GM19035 (cell line): ENCODE measurements around the gene EPHA2.

ENCODE experiments used
- ATAC-seq: cut with Tn5 transposase; IDR thresholded peaks from one replicate; pipeline ENCODE4 v1.9.1; 2021; ENCODE audit not compliant: unreplicated experiment

The EPHA2 gene

GRCh38 chr1:16184557-16185303, 28.9 kb upstream of the EPHA2 start:
- ATAC-seq, result no peak

DNA sequence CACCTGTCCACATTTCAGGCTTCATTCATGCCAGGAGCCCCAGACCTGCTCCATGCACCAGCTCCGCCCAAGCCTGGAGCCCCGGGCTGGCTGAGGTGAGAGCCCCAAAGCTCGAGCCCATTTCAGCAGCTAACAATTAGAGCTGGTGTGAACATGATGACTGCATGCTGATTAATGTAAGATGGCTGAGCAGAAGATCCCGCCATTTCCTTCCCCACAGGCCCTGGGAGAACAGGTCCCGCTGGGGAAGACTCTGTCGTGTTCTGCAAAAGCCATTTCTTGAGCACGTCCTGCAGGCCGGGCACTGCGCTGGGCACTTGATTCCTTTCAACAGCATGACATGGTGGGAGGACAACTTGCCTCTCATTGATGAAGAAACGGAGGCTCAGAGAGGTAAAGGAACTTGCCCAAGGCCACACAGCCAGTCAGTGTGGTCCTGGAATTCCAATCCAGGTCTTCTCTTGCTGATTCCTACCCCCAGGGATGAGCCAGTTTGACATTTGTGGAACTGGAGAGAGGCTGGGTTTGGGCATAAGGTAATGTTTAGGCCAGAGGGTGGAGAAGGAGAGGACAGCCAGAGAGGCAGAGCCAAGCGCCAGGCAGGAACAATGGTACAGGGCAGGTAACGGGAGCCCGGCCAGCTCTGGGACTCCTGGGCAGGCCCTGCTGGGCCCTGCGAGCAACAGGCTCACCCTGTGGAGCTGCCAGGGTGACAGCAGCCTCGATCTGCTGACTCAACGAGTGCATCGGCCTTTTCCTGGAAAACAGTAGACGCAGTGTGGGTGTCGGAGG, 28.1 kb upstream of the EPHA2 start:
- no peak for ATAC-seq

DNA sequence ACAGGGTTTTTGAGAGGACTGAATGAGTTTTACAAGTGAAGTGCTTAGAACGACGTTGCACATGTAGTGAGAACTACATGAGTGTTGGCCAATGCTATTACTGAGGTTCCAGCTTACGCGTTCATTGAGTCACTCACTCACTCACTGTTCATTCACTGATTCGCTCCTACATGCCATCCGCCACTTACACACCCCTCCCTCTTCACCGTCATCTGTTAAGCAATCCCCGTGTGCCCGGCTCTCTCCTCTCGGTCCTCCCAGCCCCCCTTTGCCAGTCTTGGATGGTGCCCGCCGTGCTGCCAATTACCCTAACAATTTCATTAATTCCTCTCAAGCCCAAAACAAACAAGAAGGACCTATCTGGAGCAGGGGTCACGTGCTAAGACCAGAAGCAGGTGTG, 27.3 kb upstream of the EPHA2 start:
- no peak for ATAC-seq

DNA sequence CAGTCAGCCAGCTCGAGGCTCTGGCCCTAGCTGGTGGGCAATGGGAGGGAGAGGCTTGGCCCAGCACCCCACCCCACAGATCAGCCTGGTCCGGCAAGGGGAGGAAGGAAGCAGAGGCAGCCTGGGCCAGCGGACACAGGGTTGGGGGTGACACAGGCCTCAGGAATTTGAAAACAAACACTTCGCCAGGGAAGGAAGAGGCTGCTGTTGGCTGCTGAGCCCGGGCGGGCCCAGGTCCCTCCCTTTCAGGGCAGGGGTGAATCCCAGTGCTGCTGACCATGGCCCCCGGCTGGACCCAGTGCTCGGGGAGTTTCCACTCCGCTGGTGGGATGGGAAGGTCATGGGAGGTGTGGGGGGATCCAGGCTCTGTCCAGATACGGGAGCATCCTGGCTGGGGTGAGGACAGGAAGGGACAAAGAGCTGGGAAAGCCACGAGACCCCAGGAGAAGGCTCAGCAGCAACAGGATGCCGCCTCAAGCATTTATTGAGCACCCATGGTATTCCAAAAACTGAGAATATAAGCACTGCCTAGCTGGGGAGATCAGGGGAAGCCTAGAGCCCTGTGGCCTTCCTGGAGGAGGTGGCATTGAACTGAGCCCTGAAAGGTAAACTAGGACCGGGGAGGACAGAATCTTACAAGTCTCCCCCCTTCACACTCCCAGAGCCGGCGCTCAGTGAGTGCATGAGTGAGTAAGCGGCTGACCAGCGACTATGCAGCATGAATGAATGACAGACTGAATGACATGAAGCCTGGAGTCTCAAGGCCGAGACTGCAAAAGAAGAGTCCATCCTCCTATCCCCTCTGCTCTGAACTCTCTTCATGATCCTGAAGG, 26.2 kb upstream of the EPHA2 start:
- ATAC-seq, result no peak

DNA sequence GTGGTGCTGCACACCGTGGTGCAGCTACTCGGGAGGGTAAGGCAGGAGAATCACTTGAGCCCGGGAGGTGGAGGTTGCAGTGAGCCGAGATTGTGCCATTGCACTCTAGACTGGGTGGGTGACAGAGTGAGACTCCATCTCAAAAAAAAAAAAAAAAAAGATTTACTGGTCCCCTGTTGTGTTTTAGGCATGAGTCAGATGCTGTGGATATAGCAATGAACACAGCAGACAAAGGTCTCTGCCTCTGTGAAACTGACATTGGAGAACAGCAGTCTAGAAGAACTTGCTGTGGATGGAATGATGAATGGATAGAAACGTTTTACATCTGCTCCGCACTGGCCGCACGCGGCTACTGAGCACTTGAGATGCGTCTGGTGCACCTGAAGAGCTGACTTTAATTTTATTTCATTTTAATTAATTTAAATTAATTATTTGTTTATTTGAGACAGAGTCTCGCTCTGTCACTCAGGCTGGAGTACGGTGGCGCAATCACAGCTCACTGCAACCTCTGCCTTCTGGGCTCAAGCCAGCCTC, 24.5 kb upstream of the EPHA2 start:
- ATAC-seq, result no peak

DNA sequence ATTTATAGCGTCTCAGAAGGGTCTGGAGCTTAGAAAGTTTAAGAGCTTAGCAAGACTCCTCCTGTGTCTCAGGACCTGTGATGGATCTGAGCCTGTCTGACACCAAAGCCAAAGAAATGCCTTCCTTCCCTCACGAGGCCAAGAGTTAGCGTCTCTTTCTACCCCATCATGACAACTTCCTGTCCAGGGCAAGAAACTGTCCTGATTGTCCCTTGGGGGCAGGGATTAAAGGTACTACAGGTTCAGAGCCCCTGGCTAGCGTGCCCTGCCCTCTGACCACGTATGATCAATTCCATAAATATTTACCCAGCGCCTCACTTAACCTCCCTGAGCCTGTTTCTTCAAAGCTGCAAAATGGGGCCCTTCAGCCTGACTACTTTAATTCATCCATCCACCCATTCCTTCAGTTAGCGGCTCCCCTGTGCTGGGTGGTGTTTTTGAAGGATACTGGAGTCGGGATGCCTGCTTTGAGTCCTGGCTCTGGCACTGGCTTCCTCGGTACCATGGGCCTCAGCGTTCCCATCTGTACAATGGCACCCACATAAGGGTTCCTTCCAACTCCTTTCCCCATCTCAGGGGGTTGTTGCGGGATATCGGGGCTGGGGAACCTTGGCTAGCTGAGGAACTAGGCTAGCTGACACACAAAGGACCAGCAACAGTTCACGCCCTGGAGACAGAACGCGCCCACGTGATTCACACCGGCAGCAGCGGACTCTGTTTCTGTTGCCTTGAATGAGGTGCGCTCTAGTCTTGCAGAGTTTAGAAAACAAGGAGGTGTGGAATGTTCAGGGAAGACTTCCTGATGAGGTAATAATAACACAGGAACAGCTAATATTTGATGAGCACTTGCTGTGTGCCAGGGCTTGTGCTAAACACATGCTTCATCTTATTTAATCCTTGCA, 23.0 kb upstream of the EPHA2 start:
- ATAC-seq, result no peak

GRCh38 chr1:16177306-16177705, 21.4 kb upstream of the EPHA2 start:
- ATAC-seq, result no peak

DNA sequence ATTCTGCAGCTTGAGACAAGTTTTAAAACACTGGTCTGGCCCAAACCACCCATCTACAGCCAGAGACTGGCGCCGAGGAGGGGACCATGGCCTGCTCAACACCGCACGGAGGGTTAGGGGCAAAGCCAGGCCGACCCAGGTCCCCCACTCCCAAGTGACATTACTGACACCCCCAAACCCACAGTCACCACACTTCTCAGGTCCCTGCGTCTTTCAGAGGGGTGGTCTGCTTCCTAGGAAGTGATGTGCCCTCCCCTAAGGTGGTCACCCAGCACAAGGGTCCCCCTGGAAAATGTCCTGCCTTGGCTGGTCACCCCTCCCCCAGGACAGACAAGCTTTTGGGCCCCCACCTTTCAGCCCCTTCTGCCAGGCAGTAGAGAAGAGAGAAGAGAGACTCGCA, 20.8 kb upstream of the EPHA2 start:
- ATAC-seq, result no peak

DNA sequence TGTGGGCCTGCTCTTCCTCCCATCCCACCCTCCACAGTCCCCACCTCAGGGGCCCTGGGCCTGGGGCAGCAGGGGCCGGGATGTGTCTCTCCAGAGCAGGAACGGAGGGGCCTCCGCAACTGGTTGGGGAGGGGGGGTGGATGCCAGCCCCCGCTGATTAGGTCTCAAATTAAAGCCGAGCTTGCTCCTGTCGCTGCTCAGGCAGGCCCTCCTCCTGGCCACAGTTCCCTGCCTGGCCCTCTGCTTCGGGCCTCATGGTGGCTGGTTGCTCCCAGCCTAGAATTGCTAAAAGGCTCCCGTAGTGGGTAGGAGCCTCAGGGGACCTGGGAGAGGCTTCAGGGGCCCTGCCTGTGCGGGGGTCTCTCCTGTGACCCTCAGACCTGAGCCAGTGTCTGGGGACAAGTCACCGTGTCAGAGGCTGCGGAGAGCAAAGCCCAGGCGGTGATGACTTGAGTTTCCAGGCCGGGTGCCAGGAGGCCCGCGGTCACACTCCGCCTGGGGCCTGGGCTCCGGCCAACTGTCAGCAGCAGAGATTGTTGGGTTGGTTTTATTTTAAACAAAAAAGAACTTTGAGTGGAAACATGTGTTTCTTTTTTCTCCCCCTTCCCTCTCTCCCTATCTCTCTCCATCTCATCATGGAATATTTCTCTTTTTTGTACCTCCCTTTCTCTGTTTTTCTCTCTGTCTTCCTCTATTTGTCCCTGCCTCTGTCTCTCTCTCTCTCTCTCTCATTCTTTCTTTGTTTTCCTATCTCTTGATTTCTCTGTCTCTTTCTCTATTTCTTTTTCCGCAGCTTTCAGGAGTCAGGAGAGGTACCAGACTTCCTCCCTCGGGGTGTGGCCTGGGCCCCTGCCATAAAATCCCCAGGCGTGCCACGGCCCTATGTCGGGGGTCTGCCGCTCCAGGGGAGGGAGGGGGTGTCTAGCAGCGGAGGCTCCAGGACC, 20.0 kb upstream of the EPHA2 start:
- ATAC-seq, result no peak

DNA sequence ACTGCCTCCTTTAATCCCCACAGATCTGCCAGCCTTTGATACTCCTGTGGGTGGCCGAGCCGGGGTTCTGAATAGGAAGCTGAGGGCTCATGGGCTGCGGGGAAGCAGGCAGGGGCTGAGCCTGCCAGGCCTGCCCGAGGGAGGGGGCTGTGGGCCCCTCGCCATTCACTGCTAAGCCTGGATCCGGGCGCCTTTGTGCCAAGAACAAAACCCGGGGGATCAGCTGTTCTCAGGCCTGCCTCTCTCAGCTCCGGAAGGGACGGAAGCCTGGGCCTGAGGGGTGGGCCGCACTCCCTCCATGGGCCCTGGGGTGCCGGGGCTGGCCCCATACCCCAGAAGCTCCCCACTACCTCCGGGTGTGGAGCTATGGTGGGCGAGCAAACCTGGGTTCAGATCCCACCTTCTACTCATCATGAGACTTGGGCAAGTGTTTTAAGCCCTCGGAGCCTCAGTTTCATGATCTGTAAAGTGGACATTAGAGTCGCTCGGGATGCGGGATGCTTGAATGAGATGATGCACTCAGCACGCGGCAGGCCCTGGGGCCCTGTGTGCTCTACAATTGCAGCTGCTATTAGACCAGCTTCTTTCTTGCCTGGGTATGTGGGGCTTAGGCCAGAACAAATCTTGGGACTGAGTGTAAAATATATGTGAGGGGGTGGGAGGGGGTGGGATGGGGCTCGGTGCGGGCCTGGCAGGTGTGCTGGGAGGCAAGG, 19.2 kb upstream of the EPHA2 start:
- ATAC-seq, result no peak

DNA sequence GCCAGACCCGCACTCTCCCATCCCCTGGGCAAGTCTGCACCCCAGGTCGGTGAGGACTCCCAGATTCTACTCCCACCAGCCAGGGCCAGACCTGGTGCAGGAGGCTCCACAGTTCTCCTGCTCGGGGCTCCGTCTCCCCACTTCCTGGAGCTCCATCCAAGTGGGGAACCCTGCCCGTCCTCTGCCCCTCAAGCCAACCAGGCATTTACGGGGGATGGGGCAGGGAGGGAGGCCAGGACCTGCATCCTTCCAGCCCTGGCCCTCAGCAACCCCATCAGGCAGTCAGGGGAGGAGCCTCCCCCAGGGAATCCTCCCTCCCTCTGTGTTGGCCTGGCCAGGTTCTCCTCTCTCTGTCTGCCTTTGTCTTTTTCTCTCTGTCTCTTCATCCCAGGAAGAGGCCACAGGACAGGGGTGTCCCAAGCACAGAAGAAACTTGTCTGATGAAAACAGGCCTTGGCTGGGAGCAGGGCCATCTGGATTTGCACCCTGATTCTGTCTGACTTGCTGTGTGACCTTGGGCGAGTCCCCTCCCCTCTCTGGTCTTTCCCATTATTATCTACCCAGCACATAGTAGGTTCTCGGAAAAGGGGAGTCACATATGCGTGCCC, 18.5 kb upstream of the EPHA2 start:
- no peak for ATAC-seq

GRCh38 chr1:16173447-16174260, 17.8 kb upstream of the EPHA2 start:
- no peak for ATAC-seq

DNA sequence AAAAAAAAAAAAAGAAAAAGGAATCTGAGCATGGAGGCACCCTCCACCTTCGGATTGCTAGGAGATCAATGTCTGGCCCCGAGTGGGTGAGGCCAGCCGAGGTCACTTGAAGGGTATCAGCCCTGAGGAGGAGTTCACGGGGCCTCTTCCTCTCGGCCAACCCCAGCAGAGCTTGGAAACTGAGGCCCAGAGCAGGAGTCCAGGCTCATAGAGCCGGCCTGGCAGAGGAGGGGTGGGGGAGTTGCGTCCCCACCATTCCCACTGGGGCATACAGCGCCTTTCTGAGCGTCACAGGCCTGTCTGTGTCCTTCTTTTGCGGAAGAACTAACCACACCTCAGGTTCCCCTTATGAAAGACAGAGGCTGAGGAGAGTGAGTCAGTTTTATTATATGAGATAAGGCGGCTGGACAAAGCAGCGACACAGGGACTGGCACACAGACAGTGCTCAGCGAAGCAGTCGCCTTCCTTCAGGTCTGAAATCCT, 17.1 kb upstream of the EPHA2 start:
- ATAC-seq, result no peak

- no peak for ATAC-seq
Observed at GRCh38 chr1:16172218-16172830, 16.5 kb upstream of the EPHA2 start.

GRCh38 chr1:16171314-16172151, 15.7 kb upstream of the EPHA2 start:
- ATAC-seq, result no peak

- ATAC-seq, result no peak
Observed at GRCh38 chr1:16170283-16170673, 14.4 kb upstream of the EPHA2 start.
